A549 treated with CpdA at 1 μM for 4 hours (cell line): ENCODE results near the gene ITGB1. TPM values are rescaled to one million over a fixed set of nuclear protein-coding genes. Genes with fewer than 3 reads are reported as not detected.

Experiments
- total RNA-seq: library from RNA; stranded (reverse); fragments of 200-300 nt; extraction: Qiagen RNA extraction; gene quantifications from 5 replicates; pipeline ENCODE4 v1.2.3, GENCODE V29; 2022; ENCODE audit warnings: low read depth

Gene ITGB1
- 788 to 1,264 TPM (median 986 TPM) in 5 replicates for total RNA-seq

DNA sequence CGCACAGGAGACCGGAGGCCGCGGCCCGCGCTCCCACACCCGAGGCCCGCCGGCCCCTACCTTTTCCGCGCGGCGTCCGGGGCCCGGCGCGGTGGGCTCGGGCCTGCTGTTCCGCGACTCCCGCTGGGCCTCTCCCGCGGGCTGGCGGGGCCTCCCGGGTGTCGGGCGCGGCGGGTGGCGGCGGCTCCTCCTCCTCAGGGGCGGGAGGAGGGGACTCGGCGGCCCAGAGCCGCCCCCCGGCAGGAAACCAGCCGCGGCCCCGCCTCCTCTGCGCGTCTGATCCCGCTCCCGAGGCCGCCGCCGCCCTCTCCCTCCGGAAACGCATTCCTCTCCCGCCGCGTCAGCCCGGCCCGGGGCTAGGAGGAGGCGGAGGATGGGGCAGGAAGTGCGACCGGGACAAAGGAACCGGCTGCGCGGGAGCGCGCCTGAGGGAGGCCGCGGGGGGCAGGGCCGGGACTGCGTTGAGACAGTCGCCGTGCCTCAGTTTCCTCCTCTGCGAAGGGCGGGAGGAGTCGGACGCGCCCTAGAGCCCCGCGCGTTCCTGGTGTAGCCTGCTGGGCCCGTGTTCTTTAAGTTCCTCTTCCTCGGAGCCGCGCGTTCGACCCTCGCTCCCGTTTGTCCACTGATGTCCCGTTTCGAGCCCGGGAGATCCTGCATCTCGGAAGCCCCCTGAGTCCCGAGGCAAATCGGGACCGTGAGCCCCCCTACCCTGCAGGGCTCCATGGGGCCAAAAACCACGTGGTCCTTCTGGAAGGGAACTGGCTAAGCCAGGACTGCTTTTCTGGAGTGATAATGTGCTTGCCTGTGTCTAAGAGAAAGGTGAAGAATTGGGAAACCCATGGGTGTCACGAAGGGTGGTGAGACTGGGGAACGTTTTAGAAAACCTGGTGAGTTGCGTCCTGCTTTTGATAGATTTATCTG, at the start of gene ITGB1:
TSS of gene ITGB1 (minus strand) at position 146 of the 921 bp plus-strand sequence. CDS start 22,672 bp downstream, outside the sequence.

